KG1 (cell line): ENCODE data around the gene PELI3.

Experiments
- DNase-seq: peaks from one replicate; lab custom pipeline; 2025; lab: John Stamatoyannopoulos, UW

PELI3 gene

DNA sequence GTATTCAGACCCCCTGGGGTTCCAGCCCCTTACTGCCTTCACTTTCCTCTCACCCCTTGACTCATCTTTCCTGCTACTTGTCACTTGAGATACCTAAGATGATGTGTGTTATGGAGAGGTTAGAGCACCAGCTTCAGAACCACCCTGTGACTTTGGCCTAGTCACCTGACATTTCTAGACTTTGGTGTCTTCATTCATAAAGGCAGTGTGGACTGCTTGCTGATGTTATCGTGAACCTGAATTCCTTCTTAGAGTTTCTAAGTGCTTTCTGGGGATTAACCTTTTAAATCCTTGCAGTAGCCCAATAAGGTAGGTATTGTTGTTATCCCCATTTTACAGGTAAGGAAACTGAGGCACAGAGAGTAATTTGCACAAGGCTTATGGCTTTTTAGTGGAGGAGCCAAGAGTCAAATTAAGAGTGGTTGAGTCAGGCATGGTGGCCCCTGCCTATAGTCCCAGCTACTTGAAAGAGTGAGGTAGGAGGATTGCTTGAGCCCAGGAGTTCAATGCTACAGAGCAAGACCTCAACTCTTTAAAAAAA, 38.6 kb downstream of the PELI3 start:
- no peak for DNase-seq

GRCh38 chr11:66509131-66509561, 42.4 kb downstream of the PELI3 start:
- DNase-seq, result no peak

DNA sequence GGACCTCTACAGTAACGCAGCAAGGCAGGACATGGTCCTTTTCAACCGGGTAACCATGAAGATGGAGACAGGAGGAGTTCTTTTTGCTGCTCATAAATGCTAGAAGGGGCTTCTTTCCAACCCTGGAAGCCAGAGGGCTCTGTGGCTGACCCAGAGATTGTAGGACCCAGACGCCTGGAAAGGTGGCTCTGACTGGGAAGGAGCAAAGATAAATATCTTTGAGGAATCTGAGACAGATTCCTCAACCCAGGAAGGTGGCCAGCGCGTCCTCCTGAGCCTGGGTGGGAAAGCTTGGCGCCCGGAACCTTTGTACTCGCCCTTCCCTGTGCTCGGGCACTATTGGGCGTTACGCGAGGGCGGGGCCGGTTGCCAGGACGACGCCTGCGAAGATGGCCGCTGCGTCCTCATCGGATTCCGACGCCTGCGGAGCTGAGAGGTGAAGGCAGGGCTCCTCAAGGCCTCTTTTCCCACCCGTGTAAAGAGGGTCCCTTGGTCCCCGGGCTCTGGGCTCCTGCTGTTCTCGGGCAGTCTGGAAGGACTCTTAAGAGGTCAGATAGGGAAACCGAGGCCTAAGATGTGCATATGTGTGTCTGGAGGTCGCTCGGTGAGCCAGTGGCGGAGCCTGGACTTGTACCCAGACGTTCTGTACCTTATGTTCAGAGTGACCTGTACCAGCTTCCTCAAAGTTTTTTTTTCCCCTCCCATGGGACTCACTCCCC, 43.7 kb downstream of the PELI3 start, which contains the start of gene BBS1:
TSS of gene BBS1 (plus strand) at position 365 of the 719 bp plus-strand sequence. CDS start at position 390, 25 bp downstream.
- DNase-seq, result peak; percentile 81

DNA sequence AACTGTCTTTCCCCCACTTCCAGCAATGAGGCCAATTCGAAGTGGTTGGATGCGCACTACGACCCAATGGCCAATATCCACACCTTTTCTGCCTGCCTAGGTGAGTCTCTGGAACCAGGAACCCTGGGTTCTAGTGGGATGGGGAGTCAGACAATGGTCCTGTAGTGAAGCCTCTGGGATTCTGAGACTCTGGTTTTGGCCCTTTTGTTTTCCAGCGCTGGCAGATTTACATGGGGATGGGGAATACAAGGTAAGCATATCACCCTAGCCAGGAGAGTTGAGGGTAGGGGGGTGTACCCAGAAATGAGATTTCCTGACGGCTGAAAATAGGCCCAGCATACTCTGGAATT, 44.3 kb downstream of the PELI3 start:
- DNase-seq, result no peak

DNA sequence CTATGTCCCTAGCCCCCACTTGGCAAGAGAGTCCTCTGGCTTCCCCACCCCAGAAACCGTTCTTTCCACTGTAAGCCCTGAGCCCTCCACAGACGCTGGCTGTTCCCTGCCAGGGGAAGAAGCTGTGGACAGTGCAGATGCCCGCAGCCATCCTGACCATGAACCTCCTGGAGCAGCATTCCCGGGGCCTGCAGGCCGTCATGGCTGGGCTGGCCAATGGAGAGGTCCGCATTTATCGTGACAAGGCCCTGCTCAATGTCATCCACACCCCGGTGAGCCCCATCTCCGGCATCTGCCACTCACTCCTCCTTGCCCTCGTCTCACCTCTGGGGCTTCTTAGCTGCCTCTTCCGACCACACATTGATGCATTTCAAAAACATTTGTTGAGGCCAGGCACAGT, 56.9 kb downstream of the PELI3 start:
- DNase-seq, result no peak

GRCh38 chr11:66524304-66525040, 57.8 kb downstream of the PELI3 start:
- no peak for DNase-seq
